ENCODE measurements around the gene NCAPD3. TPM values are rescaled to one million over a fixed set of nuclear protein-coding genes. Genes with fewer than 3 reads are reported as not detected.

Gene NCAPD3
- total RNA-seq, 2 experiments from 2014 or later = 94.4 to 97.2 TPM

DNA sequence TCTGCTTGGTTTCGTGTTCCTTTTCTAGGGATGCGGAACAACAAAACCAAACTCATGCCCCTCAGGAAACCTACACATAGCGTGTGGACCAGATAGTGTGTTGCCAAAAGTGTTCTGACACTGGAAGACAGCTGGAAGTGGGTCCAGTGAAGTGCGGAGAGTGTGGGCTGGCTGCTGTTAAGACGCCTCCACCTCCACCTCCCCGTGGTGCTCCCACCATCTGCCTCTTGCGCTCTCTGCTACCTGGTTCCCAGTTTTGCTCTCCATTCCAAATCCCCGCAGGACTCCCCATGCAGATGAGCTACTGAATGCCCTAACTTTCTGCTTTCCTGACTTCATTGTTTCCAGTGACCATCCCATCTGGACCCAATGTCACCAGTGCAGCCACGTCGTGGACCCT lies 51.8 kb downstream of the NCAPD3 start:
- H3K4me1 Mint-ChIP-seq = no peaks in the 10 kb centered on the region
- H3K27me3 Mint-ChIP-seq = no peaks in the 10 kb centered on the region
- H3K9me3 Mint-ChIP-seq = no peaks in the 10 kb centered on the region
- POLR2A ChIA-PET = interaction anchor here (1.0 kb wide), 1 partner anchor 90 kb away, joined by 3 read pairs; no protein-coding TSS in a partner anchor
- CTCF ChIA-PET = no interaction called here
- no peak for DNase-seq
- no peak overlapping the region for H3K27ac Mint-ChIP-seq
- no peak overlapping the region for H3K4me3 Mint-ChIP-seq
- peaks cover 88% of the 10 kb centered on the region for H3K36me3 Mint-ChIP-seq (ENCODE audit: low read depth)

DNA sequence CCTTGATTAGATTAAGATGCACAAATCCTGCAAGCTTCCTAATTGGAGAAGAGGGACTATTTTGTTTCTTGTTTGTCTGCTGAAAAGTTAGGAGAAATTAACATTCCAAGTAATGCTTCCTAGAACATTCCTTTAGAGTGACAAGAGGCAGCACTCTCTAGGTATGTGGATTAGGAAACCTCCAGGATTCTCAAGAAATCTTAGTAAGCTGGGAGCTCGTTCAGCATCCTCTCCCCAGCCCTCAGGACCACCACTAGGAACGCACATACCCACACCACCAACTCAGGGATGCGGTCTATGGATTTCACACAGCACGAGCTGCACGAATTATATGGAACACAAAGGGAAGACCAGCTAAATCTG lies 52.9 kb downstream of the NCAPD3 start:
- Mint-ChIP-seq H3K4me3 (no peak overlapping the region), H3K36me3 (ENCODE audit: low read depth) (peaks cover 82% of the 10 kb centered on the region), H3K27ac (no peak overlapping the region), H3K27me3 (no peaks in the 10 kb centered on the region), H3K4me1 (no peaks in the 10 kb centered on the region), H3K9me3 (no peaks in the 10 kb centered on the region)
- CTCF ChIA-PET = interaction anchor here (1.1 to 1.2 kb wide), 2 partner anchors 13 to 36 kb away, joined by 3 read pairs; no protein-coding TSS in a partner anchor
- POLR2A ChIA-PET = no interaction called here
- DNase-seq = no peak

DNA sequence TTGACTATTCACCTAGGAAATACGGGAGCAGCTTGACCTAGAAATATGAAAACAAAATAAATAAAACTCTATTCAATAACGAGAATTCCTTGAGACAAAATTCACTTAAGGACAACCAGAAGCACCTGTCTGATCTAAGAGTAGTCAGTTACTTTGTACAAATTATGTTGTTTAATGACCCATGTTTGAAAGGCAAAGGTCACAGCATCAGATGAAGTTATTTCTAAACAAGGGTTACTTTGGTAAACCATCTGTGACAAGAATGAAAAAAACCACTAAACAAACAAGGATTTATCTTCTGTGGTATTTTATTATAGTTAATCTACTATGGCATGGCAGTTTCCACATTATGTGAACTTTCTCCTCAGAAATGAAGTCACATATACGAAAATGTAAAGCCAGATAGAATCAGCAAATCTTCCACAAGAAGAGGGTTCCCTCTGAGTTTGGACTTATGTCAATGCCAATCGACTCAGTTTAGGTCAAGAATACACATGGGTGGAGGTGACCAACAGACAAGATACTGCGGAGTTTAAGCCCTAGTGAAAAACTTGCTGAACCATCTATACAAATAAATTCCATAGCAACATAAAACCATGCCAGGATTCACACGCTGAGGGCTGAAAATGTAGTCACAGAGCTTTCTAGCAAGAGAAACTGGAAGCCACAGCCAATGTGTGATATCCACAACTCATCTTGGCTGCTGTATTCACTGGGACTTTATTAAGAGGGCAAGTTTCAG lies 53.4 kb downstream of the NCAPD3 start:
- Mint-ChIP-seq H3K27me3 (no peaks in the 10 kb centered on the region), H3K27ac (no peak overlapping the region), H3K36me3 (ENCODE audit: low read depth) (peaks cover 81% of the 10 kb centered on the region), H3K4me1 (no peaks in the 10 kb centered on the region), H3K9me3 (no peaks in the 10 kb centered on the region), H3K4me3 (no peak overlapping the region)
- no peak for DNase-seq
- ChIA-PET POLR2A (interaction anchor here (0.6 kb wide), 1 partner anchor 42 kb away, joined by 3 read pairs; no protein-coding TSS in a partner anchor), CTCF (interaction anchor here (1.1 to 1.2 kb wide), 2 partner anchors 14 to 37 kb away, joined by 3 read pairs; no protein-coding TSS in a partner anchor)

DNA sequence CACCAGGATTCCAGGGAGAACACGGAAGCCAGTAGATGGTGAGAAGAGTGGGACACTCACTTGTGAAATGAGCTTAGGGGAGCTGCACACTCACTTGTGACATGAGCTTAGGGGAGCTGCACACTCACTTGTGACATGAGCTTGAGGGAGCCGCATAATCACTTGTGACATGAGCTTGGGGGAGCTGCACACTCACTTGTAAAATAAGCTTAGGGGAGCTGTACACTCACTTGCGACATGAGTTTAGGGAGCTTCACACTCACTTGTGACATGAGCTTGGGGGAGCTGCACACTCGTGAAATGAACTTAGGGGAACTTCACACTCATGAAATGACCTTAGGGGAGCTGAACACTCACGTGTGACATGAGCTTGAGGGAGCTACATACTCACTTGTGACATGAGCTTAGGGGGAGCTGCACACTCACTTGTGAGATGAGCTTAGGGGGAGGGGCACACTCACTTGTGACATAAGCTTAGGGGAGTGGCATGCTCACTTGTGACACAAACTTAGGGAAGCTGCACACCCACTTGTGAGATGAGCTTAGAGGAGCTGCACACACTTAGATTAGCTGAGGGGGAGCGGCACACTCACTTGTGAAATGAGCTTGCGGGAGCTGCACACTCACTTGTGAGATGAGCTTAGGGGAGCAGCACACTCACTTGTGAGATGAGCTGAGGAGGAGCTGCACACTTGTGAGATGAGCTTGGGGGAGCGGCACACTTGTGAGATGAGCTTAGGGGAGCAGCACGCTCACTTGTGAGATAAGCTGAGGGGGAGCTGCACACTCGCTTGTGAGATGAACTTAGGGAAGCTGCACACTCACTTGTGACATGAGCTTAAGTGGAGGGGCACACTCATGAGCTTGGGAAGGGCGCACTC lies 59.0 kb downstream of the NCAPD3 start:
- no peaks in the 10 kb centered on the region for H3K27me3 Mint-ChIP-seq
- CTCF ChIA-PET = interaction anchor here (0.7 to 1.5 kb wide), 3 partner anchors 42 to 115 kb away, joined by 3 to 6 read pairs (median 6); no protein-coding TSS in a partner anchor

DNA sequence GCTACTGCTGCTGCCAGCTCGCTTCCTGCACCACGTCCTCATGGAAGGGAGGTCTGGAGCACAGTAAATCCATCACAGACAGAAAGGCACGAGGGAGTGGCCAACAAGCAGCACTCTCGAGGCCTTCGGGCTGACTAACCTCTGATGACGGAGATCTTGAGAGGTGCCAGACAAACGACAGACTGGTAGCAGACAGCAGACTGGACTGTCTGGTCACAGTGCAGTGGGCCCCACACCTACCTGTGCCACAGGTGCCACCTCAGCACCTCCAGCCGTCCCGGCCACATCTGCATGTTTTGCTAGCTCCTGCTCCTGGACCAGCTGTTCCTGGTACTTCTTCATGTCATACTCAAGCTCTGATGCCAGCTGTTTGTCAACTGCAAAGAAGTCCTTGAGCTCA lies 64.1 kb downstream of the NCAPD3 start:
- Mint-ChIP-seq H3K9me3 (no peaks in the 10 kb centered on the region), H3K4me1 (no peaks in the 10 kb centered on the region), H3K27ac (no peak overlapping the region), H3K36me3 (ENCODE audit: low read depth) (peaks cover 92% of the 10 kb centered on the region), H3K4me3 (no peak overlapping the region), H3K27me3 (no peaks in the 10 kb centered on the region)
- POLR2A ChIA-PET = no interaction called here
- CTCF ChIA-PET = interaction anchor here (1.5 kb wide), 1 partner anchor 48 kb away, joined by 9 read pairs; no protein-coding TSS in a partner anchor
- no peak for DNase-seq

More for the DNA sequence above, 59.0 kb downstream of the NCAPD3 start:
- H3K4me3 Mint-ChIP-seq = no peak overlapping the region
- no peaks in the 10 kb centered on the region for H3K4me1 Mint-ChIP-seq
- H3K9me3 Mint-ChIP-seq = no peaks in the 10 kb centered on the region
- DNase-seq = no peak
- H3K36me3 Mint-ChIP-seq (ENCODE audit: low read depth) = peaks cover 85% of the 10 kb centered on the region
- H3K27ac Mint-ChIP-seq = no peak overlapping the region
- POLR2A ChIA-PET = interaction anchor here (1.3 kb wide), 2 partner anchors 12 to 127 kb away, joined by 4 read pairs; no protein-coding TSS in a partner anchor

DNA sequence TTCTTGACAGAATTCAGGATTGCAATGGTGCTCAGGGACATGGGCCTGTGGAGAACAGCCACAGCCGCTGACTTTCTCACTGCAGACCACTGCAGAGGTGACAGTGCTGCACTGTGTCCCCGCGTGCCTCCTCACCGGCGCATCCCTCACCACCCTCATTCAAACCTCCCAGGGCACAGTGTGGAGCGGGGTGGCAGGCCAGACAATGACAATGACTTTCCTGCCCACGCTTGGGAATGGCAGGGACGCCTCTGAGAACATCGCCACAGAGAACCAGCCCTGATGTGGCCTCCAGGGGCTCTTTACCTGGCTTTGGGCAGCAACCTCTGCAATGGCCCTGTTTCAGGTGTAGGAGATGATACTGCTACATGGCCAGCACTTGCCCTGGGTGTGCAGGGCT lies 65.7 kb downstream of the NCAPD3 start:
- H3K4me1 Mint-ChIP-seq = no peaks in the 10 kb centered on the region
- CTCF ChIA-PET = no interaction called here
- no peak for DNase-seq
- H3K4me3 Mint-ChIP-seq = no peak overlapping the region
- H3K27me3 Mint-ChIP-seq = no peaks in the 10 kb centered on the region
- POLR2A ChIA-PET = no interaction called here
- H3K9me3 Mint-ChIP-seq = no peaks in the 10 kb centered on the region
- H3K36me3 Mint-ChIP-seq (ENCODE audit: low read depth) = peaks cover 93% of the 10 kb centered on the region
- no peak overlapping the region for H3K27ac Mint-ChIP-seq

DNA sequence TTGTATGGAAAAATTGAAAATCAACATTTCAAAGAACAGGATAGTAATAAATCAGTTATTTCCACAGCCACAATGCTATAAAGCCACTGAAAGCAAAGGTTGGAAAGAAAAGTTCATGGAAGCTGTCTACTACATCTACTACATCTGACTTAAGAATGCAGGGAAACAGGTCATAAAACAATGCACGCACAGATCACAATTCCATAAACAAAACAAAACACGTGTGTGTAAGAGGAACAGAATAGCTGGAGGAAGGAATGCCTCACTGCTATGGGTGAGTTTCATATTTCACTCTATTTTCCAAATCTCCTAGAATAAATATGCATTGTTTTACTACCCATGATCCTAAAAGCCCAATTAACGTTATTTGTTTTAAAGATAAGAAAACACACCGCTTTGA lies 66.3 kb downstream of the NCAPD3 start:
- POLR2A ChIA-PET = no interaction called here
- CTCF ChIA-PET = no interaction called here
- no peak for DNase-seq
- no peaks in the 10 kb centered on the region for H3K27me3 Mint-ChIP-seq
- no peak overlapping the region for H3K4me3 Mint-ChIP-seq
- H3K27ac Mint-ChIP-seq = no peak overlapping the region
- peaks cover 87% of the 10 kb centered on the region for H3K36me3 Mint-ChIP-seq (ENCODE audit: low read depth)
- H3K9me3 Mint-ChIP-seq = no peaks in the 10 kb centered on the region
- no peaks in the 10 kb centered on the region for H3K4me1 Mint-ChIP-seq

DNA sequence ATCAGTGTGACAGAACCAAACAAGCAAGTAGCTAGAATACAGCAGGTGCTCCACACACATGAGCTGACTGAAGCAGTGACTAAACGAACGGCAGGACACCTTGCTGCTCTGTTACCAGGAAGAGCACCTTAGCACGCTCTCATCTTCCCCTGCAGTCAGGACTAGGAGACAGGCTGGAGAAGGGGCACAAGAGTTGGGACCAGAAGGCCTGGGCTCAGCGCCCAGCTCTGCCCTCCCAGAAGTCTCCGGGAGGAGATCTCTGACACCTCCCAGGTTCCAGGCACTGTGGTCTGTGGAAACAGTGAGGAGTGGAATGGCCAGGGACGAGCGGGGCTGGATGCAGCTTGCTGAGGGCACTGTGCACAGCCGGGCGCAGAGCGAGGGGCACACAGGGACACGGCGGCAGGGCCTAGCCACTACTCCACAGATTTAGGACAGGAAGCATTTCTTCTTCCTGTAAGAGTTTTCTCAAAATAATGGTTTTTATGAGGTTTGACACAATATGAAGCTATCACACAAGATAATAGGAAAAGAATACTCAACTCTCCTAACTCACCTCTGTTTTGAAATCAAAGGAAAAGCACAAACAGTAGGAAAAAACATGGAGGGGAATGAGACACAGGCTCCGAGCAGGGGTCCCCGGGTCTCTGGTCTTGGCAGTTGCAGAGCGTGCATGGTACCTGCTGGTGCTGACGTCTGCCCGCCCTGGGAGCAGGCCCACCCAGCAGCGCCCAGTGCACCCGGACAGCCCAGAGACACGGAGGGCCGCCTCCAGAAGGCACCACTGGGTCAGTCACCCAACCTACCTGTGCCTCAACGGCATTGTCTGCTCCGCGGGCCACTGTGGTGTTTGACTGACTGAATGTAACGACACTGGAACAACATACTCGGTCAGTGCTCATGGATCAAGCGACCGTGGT lies 67.6 kb downstream of the NCAPD3 start:
- Mint-ChIP-seq H3K9me3 (no peaks in the 10 kb centered on the region), H3K36me3 (ENCODE audit: low read depth) (peaks cover 86% of the 10 kb centered on the region), H3K27me3 (no peaks in the 10 kb centered on the region), H3K4me1 (no peaks in the 10 kb centered on the region), H3K27ac (no peak overlapping the region), H3K4me3 (no peak overlapping the region)
- POLR2A ChIA-PET = interaction anchor here (0.8 to 1.0 kb wide), 2 partner anchors 73 to 81 kb away, joined by 3 read pairs; no protein-coding TSS in a partner anchor
- no peak for DNase-seq
- CTCF ChIA-PET = interaction anchor here (0.6 kb wide), 1 partner anchor 123 kb away, joined by 3 read pairs; no protein-coding TSS in a partner anchor

DNA sequence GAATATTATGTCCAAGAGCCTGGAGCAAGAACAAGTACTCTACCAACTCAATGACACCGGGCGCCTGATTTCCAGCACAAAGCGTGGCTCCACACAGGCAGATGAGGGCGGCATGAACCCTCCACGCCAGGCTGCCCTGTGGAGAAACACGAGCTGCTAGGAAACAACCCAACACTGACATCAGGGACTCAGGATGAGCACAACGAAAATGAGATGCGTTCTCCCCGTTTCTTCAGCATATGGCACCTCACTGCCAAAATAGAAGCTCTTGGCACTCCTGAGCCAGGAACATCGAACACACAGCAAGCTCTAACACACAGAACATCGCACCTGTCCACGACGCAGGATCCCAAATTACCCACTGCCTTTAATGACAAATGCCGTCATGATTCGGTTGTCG lies 68.3 kb downstream of the NCAPD3 start:
- H3K4me3 Mint-ChIP-seq = no peak overlapping the region
- no peaks in the 10 kb centered on the region for H3K9me3 Mint-ChIP-seq
- H3K27ac Mint-ChIP-seq = no peak overlapping the region
- no peaks in the 10 kb centered on the region for H3K4me1 Mint-ChIP-seq
- no peak for DNase-seq
- peaks cover 85% of the 10 kb centered on the region for H3K36me3 Mint-ChIP-seq (ENCODE audit: low read depth)
- H3K27me3 Mint-ChIP-seq = no peaks in the 10 kb centered on the region
- CTCF ChIA-PET = interaction anchor here (0.6 kb wide), 1 partner anchor 123 kb away, joined by 3 read pairs; no protein-coding TSS in a partner anchor
- POLR2A ChIA-PET = interaction anchor here (1.0 kb wide), 1 partner anchor 73 kb away, joined by 3 read pairs; no protein-coding TSS in a partner anchor

DNA sequence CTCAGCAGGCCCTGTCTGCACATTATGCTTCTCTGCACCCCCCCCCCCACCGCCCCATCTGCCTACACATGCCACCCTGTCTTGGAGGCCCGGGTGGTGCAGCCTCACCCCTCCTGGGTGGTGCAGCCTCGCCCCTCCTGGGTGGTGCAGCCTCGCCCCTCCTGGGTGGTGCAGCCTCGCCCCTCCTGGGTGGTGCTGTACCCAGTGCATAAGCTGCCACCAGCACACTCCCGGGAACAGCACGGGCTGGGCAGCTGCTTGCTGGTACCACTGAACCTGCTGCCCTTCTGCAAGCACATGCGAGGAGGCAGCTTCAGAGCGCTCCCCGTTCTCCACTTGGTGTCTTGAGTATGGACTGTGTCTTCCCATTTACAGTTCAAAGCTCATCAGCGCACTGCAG lies 69.3 kb downstream of the NCAPD3 start:
- DNase-seq = no peak
- H3K27ac Mint-ChIP-seq = no peak overlapping the region
- no peaks in the 10 kb centered on the region for H3K4me1 Mint-ChIP-seq
- POLR2A ChIA-PET = no interaction called here
- no peak overlapping the region for H3K4me3 Mint-ChIP-seq
- H3K9me3 Mint-ChIP-seq = no peaks in the 10 kb centered on the region
- no peaks in the 10 kb centered on the region for H3K27me3 Mint-ChIP-seq
- peaks cover 75% of the 10 kb centered on the region for H3K36me3 Mint-ChIP-seq (ENCODE audit: low read depth)
- CTCF ChIA-PET = no interaction called here

DNA sequence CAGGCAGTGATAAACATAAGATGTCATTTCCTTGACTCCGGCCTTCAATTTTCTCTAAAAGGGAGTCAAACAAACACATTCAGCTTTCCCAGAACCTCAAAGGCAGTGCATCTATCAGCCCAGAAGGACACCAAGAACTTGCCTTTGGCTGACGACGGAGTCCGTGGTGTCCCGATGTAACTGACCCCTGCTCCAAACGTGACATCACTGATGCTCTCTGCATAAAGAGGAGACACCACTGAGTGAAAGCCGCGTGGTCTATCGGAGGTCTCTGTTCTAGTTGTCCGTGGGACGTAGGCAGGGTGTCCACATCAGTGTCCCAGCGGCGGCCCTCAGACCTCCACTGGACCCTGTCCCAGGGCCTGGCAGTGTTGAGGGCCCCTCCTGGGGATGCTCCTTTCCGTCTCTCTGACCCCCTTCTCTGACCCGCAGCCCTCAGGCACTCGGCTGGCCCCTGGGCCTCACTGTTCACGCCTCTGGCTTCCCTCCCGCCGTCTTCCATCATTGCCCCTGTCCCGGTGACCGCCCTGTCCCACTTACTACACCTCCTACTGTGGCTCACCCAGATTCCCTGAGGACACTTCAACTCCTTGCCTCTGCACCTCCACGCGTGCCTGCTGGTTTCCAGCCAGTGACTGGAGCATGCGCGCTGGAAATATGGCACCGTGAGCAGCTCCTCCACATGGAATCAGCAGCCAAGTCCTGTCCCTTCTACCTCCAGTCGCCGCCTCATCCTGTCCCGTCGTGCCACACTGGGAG lies 70.4 kb downstream of the NCAPD3 start:
- ChIA-PET POLR2A (interaction anchor here (1.5 kb wide), 1 partner anchor 12 kb away, joined by 4 read pairs; no protein-coding TSS in a partner anchor), CTCF (no interaction called here)
- Mint-ChIP-seq H3K4me1 (no peaks in the 10 kb centered on the region), H3K36me3 (ENCODE audit: low read depth) (peaks cover 74% of the 10 kb centered on the region), H3K27ac (no peak overlapping the region), H3K4me3 (no peak overlapping the region), H3K27me3 (no peaks in the 10 kb centered on the region), H3K9me3 (no peaks in the 10 kb centered on the region)
- DNase-seq = no peak

DNA sequence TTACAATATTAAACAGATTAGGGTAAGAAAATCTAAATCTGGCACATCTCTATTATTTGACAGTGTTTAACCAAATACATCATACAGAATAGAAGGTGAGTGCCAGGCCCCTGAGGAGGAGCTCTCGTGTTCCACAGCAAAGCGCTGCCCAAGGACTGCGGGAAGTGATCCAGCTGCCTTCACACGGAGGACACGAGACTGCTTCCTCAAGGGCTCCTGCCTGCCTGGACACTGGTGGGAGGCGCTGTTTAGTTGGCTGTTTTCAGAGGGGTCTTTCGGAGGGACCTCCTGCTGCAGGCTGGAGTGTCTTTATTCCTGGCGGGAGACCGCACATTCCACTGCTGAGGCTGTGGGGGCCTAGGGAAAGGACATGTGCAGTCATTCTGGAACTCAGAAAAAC lies 71.1 kb downstream of the NCAPD3 start:
- CTCF ChIA-PET = no interaction called here
- POLR2A ChIA-PET = interaction anchor here (0.9 to 1.5 kb wide), 2 partner anchors 9 to 12 kb away, joined by 3 to 4 read pairs; no protein-coding TSS in a partner anchor
- peaks cover 73% of the 10 kb centered on the region for H3K36me3 Mint-ChIP-seq (ENCODE audit: low read depth)

More for the DNA sequence above, 71.1 kb downstream of the NCAPD3 start:
- no peak overlapping the region for H3K4me3 Mint-ChIP-seq
- H3K9me3 Mint-ChIP-seq = no peaks in the 10 kb centered on the region
- DNase-seq = no peak
- H3K27ac Mint-ChIP-seq = no peak overlapping the region
- no peaks in the 10 kb centered on the region for H3K4me1 Mint-ChIP-seq
- no peaks in the 10 kb centered on the region for H3K27me3 Mint-ChIP-seq

Data from activated CD4-positive, alpha-beta memory T cell treated with anti-CD3 and anti-CD28 coated beads, Interleukin-2, amount 10 ng/mL, durations not matched to agents 7 days and 5 days (primary cell).